ENCODE results near the gene TRIM2.

The TRIM2 gene

GRCh38 chr4:153169776-153170175, 34.5 kb upstream of the TRIM2 start:
- Histone ChIP-seq H3K4me1 (ENCODE audit: control insufficient read depth, insufficient read depth, low read length, poor library complexity, severe bottlenecking) (no peaks in the 10 kb centered on the region), H3K27ac (ENCODE audit: low read depth, low read length, severe bottlenecking) (no peak overlapping the region), H3K36me3 (ENCODE audit: control insufficient read depth, insufficient read depth, low read length) (no peaks in the 10 kb centered on the region), H3K4me3 (ENCODE audit: extremely low read depth, insufficient read depth, low read length, poor library complexity, severe bottlenecking) (no peak overlapping the region), H3K9me3 (ENCODE audit: control insufficient read depth, low read length) (no peaks in the 10 kb centered on the region)
- 76 to 83% methylated on average over 6 of the region's 8 CpGs for WGBS, 2 experiments (ENCODE audit: insufficient coverage in 2 of 2)

GRCh38 chr4:153170407-153170806, 33.8 kb upstream of the TRIM2 start:
- no peaks in the 10 kb centered on the region for H3K9me3 ChIP-seq (ENCODE audit: control insufficient read depth, low read length)
- H3K36me3 ChIP-seq (ENCODE audit: control insufficient read depth, insufficient read depth, low read length) = no peaks in the 10 kb centered on the region
- no CpG with 5 or more reads among the region's 2 CpGs for WGBS, 2 experiments (ENCODE audit: insufficient coverage in 2 of 2)
- no peaks in the 10 kb centered on the region for H3K4me1 ChIP-seq (ENCODE audit: control insufficient read depth, insufficient read depth, low read length, poor library complexity, severe bottlenecking)
- H3K4me3 ChIP-seq (ENCODE audit: extremely low read depth, insufficient read depth, low read length, poor library complexity, severe bottlenecking) = no peak overlapping the region
- H3K27ac ChIP-seq (ENCODE audit: low read depth, low read length, severe bottlenecking) = no peak overlapping the region

DNA sequence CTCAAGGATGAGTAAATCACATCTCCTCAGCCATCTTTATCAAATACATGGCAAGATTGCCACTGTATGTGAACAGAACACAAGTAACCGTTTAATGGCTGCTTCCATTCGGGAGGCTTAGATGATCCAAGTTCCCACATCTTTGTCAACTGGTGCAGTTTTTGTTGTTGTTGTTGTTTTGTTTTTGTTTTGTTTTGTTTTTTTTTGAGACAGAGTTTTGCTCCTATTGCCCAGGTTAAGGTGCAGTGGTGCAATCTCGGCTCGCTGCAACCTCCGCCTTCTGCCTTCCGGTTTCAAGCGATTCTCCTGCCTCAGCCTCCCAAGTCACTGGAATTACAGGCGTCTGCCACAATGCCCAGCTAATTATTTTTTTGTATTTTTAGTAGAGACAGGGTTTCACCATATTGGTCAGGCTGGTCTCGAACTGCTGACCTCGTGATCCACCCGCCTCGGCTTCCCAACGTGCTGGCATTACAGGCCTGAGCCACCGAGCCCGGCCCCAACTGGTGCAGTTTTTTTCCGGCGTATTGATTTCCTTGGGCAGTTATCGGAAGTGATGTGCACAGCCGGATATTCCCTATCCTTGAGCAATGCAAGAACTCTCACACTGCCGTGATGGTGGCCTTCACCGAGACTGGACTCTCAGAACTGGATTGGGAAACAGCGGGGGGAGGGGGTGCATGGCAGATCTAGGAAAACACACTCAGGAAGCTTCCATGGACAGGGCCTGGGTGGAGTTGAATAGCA, 29.2 kb upstream of the TRIM2 start:
- Histone ChIP-seq H3K36me3 (ENCODE audit: control insufficient read depth, insufficient read depth, low read length) (no peaks in the 10 kb centered on the region), H3K27ac (ENCODE audit: low read depth, low read length, severe bottlenecking) (no peak overlapping the region), H3K4me1 (ENCODE audit: control insufficient read depth, insufficient read depth, low read length, poor library complexity, severe bottlenecking) (no peaks in the 10 kb centered on the region), H3K4me3 (ENCODE audit: extremely low read depth, insufficient read depth, low read length, poor library complexity, severe bottlenecking) (no peak overlapping the region), H3K9me3 (ENCODE audit: control insufficient read depth, low read length) (no peaks in the 10 kb centered on the region)
- WGBS, 2 experiments (ENCODE audit: insufficient coverage in 2 of 2) = 94 to 96% methylated on average over 18 to 20 of the region's 22 CpGs

- Histone ChIP-seq H3K4me3 (ENCODE audit: extremely low read depth, insufficient read depth, low read length, poor library complexity, severe bottlenecking) (no peak overlapping the region), H3K36me3 (ENCODE audit: control insufficient read depth, insufficient read depth, low read length) (no peaks in the 10 kb centered on the region), H3K4me1 (ENCODE audit: control insufficient read depth, insufficient read depth, low read length, poor library complexity, severe bottlenecking) (peaks cover 6% of the 10 kb centered on the region), H3K27ac (ENCODE audit: low read depth, low read length, severe bottlenecking) (no peak overlapping the region), H3K9me3 (ENCODE audit: control insufficient read depth, low read length) (no peaks in the 10 kb centered on the region)
- WGBS, 2 experiments (ENCODE audit: insufficient coverage in 2 of 2) = 90% methylated on average over 3 of the region's 3 CpGs; no CpG with 5 or more reads in 1 of the 2 experiments
Measured at GRCh38 chr4:153176938-153177337, 27.3 kb upstream of the TRIM2 start.

GRCh38 chr4:153177841-153178240, 26.4 kb upstream of the TRIM2 start:
- H3K9me3 ChIP-seq (ENCODE audit: control insufficient read depth, low read length) = no peaks in the 10 kb centered on the region
- H3K4me1 ChIP-seq (ENCODE audit: control insufficient read depth, insufficient read depth, low read length, poor library complexity, severe bottlenecking) = peaks cover 6% of the 10 kb centered on the region
- H3K27ac ChIP-seq (ENCODE audit: low read depth, low read length, severe bottlenecking) = no peak overlapping the region
- 88 to 92% methylated on average over 4 to 7 of the region's 7 CpGs for WGBS, 2 experiments (ENCODE audit: insufficient coverage in 2 of 2)
- H3K4me3 ChIP-seq (ENCODE audit: extremely low read depth, insufficient read depth, low read length, poor library complexity, severe bottlenecking) = no peak overlapping the region
- H3K36me3 ChIP-seq (ENCODE audit: control insufficient read depth, insufficient read depth, low read length) = no peaks in the 10 kb centered on the region

DNA sequence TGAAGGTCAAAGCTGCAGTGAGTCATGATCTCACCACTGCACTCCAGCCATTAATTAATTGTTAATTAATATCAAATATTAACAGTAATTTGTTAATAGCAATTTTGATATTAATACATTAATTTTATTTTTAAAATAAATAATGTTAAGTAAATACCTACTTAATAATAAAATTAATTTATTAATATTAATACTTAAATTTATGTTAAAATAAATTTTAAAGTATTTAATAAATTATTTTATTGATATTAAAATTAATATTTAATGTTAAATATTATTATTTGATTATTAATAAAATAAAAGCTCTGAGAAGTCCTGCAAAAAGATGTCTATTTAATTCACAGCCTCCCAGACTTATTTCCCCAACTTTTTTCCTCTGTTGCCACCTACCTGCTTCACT, 25.1 kb upstream of the TRIM2 start:
- no peaks in the 10 kb centered on the region for H3K9me3 ChIP-seq (ENCODE audit: control insufficient read depth, low read length)
- H3K4me1 ChIP-seq (ENCODE audit: control insufficient read depth, insufficient read depth, low read length, poor library complexity, severe bottlenecking) = peaks cover 6% of the 10 kb centered on the region
- no peak overlapping the region for H3K27ac ChIP-seq (ENCODE audit: low read depth, low read length, severe bottlenecking)
- H3K36me3 ChIP-seq (ENCODE audit: control insufficient read depth, insufficient read depth, low read length) = no peaks in the 10 kb centered on the region
- H3K4me3 ChIP-seq (ENCODE audit: extremely low read depth, insufficient read depth, low read length, poor library complexity, severe bottlenecking) = no peak overlapping the region

DNA sequence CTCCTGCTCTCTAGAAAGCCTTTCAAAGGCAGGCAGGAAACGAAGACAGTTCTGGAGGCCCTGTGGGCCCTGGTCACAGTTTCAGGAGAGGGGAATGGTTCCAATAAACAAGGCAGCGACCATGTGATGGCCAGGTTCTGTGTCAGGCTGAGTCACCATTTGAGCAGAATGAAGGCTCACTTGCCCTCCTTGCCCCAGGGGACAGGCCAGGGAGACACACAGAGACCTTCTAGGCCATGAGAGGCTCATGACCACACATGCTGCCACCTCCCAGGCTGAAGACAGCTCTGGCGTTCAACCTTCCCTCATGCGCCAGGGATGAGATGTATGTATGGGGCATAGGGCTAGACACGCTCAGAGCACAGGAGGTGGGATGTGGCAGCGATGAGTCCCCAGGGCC, 22.9 kb upstream of the TRIM2 start:
- no peak overlapping the region for H3K27ac ChIP-seq (ENCODE audit: low read depth, low read length, severe bottlenecking)
- H3K9me3 ChIP-seq (ENCODE audit: control insufficient read depth, low read length) = no peaks in the 10 kb centered on the region

GRCh38 chr4:153181700-153182099, 22.5 kb upstream of the TRIM2 start:
- H3K4me1 ChIP-seq (ENCODE audit: control insufficient read depth, insufficient read depth, low read length, poor library complexity, severe bottlenecking) = peaks cover 6% of the 10 kb centered on the region
- H3K9me3 ChIP-seq (ENCODE audit: control insufficient read depth, low read length) = no peaks in the 10 kb centered on the region
- H3K27ac ChIP-seq (ENCODE audit: low read depth, low read length, severe bottlenecking) = no peak overlapping the region
- 100% methylated on average over 2 to 3 of the region's 6 CpGs for WGBS, 2 experiments (ENCODE audit: insufficient coverage in 2 of 2)
- H3K36me3 ChIP-seq (ENCODE audit: control insufficient read depth, insufficient read depth, low read length) = no peaks in the 10 kb centered on the region
- H3K4me3 ChIP-seq (ENCODE audit: extremely low read depth, insufficient read depth, low read length, poor library complexity, severe bottlenecking) = no peak overlapping the region

More for the DNA sequence above, 22.9 kb upstream of the TRIM2 start:
- Histone ChIP-seq H3K36me3 (ENCODE audit: control insufficient read depth, insufficient read depth, low read length) (no peaks in the 10 kb centered on the region), H3K4me3 (ENCODE audit: extremely low read depth, insufficient read depth, low read length, poor library complexity, severe bottlenecking) (no peak overlapping the region), H3K4me1 (ENCODE audit: control insufficient read depth, insufficient read depth, low read length, poor library complexity, severe bottlenecking) (peaks cover 6% of the 10 kb centered on the region)
- 96 to 98% methylated on average over 6 of the region's 6 CpGs for WGBS, 2 experiments (ENCODE audit: insufficient coverage in 2 of 2)

- Histone ChIP-seq H3K36me3 (ENCODE audit: control insufficient read depth, insufficient read depth, low read length) (no peaks in the 10 kb centered on the region), H3K4me1 (ENCODE audit: control insufficient read depth, insufficient read depth, low read length, poor library complexity, severe bottlenecking) (peaks cover 6% of the 10 kb centered on the region), H3K4me3 (ENCODE audit: extremely low read depth, insufficient read depth, low read length, poor library complexity, severe bottlenecking) (no peak overlapping the region), H3K27ac (ENCODE audit: low read depth, low read length, severe bottlenecking) (no peak overlapping the region), H3K9me3 (ENCODE audit: control insufficient read depth, low read length) (no peaks in the 10 kb centered on the region)
- WGBS, 2 experiments (ENCODE audit: insufficient coverage in 2 of 2) = 85 to 91% methylated on average over 3 to 4 of the region's 4 CpGs
Measured at GRCh38 chr4:153183146-153183545, 21.1 kb upstream of the TRIM2 start.

DNA sequence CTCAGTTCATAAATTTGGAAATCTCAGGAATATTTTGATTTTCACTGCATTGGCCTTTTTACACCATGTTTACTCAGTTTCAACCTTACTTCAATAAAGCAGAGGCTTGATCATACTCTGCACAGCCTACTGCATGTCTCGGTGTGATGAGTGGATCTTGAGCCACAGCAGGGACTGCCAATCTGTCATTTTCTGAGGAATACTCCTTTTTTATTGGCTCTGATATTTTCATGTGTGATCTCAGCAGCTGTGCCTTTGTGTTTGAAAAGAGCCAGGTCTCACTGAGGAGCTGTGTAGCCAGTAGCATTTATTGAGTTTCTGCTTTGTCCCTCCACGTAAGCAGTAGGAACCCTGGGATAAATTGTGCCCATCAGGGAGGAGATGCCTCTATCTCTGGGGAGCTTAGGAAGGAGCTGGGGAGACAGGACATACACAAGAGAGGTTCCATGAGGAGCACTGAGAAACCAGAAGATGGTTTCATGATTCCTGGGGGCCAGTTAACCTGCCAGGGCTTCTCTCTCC, 18.9 kb upstream of the TRIM2 start:
- H3K9me3 ChIP-seq (ENCODE audit: control insufficient read depth, low read length) = no peaks in the 10 kb centered on the region
- no peaks in the 10 kb centered on the region for H3K36me3 ChIP-seq (ENCODE audit: control insufficient read depth, insufficient read depth, low read length)
- H3K4me1 ChIP-seq (ENCODE audit: control insufficient read depth, insufficient read depth, low read length, poor library complexity, severe bottlenecking) = peaks cover 14% of the 10 kb centered on the region
- no peak overlapping the region for H3K4me3 ChIP-seq (ENCODE audit: extremely low read depth, insufficient read depth, low read length, poor library complexity, severe bottlenecking)
- WGBS, 2 experiments (ENCODE audit: insufficient coverage in 2 of 2) = 67 to 84% methylated on average over 1 to 2 of the region's 2 CpGs
- H3K27ac ChIP-seq (ENCODE audit: low read depth, low read length, severe bottlenecking) = no peak overlapping the region

DNA sequence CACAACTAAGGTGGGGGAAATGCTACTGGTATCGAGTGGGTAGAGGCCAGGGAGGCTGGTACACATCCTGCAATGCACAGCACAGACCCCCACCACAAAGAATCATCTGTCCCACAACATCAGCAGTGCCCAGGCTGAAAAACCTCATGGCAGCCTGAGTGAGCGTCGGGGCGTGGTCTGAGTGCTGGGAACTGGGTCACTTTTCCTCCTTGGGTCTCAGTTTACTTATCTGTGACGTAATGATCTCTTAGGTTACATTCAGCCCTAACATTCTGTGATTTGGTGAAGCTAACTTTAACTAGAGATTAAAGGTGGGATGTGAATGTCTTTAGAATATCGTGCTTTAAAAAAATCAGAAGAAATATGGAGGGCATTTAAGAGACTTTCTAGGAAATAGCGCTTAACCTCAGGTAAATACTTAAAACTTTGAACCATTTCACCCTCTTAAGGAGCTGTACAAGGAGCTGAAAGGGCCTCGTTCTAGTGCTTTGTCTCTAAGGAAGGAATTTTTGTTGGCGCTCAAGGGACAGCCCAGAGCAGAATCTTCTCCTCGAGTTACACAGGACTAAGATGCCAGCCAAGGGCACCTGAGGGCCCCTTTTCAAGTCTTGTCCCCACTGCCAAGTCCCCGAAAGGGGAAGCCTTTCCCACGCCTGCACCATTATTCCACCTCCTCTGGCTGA, 18.1 kb upstream of the TRIM2 start:
- H3K4me1 ChIP-seq (ENCODE audit: control insufficient read depth, insufficient read depth, low read length, poor library complexity, severe bottlenecking) = peaks cover 12% of the 10 kb centered on the region
- H3K36me3 ChIP-seq (ENCODE audit: control insufficient read depth, insufficient read depth, low read length) = no peaks in the 10 kb centered on the region
- no peaks in the 10 kb centered on the region for H3K9me3 ChIP-seq (ENCODE audit: control insufficient read depth, low read length)
- no peak overlapping the region for H3K4me3 ChIP-seq (ENCODE audit: extremely low read depth, insufficient read depth, low read length, poor library complexity, severe bottlenecking)
- 92 to 93% methylated on average over 7 to 9 of the region's 12 CpGs for WGBS, 2 experiments (ENCODE audit: insufficient coverage in 2 of 2)
- no peak overlapping the region for H3K27ac ChIP-seq (ENCODE audit: low read depth, low read length, severe bottlenecking)

All from mesodermal cell (in vitro differentiated cells).